K562 (cell line): ENCODE data around the gene USP15. TPM values are rescaled to one million over a fixed set of nuclear protein-coding genes. Genes with fewer than 3 reads are reported as not detected.
A peak's percentile ranks its signal among the peaks of the same experiment; 100 is the strongest.

Experiments
- EWSR1 ChIP-seq: fragments of 450-650 bp; IDR thresholded peaks from 2 replicates; pipeline ENCODE4 v1.6.1; 2018; ENCODE audit warnings: borderline replicate concordance, mild to moderate bottlenecking, low read depth, moderate library complexity; ENCODE audit not compliant: partially characterized antibody
- PRMT5 ChIP-seq: sonication (generic); formaldehyde crosslinking; IDR thresholded peaks from 2 replicates; pipeline ENCODE4 v1.5.0; 2020; ENCODE audit warnings: missing genetic modification reagents
- TOE1 ChIP-seq, 2 experiments: fragments of 450-650 bp in 1 of 2; sonication (generic) in 1 of 2; formaldehyde crosslinking in 1 of 2; IDR thresholded peaks; 2 replicates each; pipeline versions ENCODE4 v1.7.1 to v1.8.0; 2016 to 2022; ENCODE audit warnings: borderline replicate concordance in 2 of 2, mild to moderate bottlenecking in 2 of 2, antibody characterized with exemption in 1 of 2, inconsistent platforms in 1 of 2, low read depth in 1 of 2, missing genetic modification reagents in 1 of 2, moderate library complexity in 1 of 2
- TSC22D4 ChIP-seq: fragments of 450-650 bp; IDR thresholded peaks from 2 replicates; pipeline ENCODE4 v1.6.1; 2016; ENCODE audit warnings: missing genetic modification characterization, missing biosample characterization, control low read depth
- ZNF274 ChIP-seq: IDR thresholded peaks from 2 replicates; pipeline ENCODE4 v1.6.1; 2011; ENCODE audit warnings: low read depth, mild to moderate bottlenecking, low read length, moderate library complexity, borderline replicate concordance
- polyA plus RNA-seq, 8 experiments: library from polyadenylated mRNA; depleted of rRNA in 4 of 8; stranded (reverse) in 5 of 8; unstranded in 3 of 8; fragments of >200 nt; fragmentation: Nextera tagmentation in 2 of 8; fragmentation: Illumina TruSeq in 1 of 8; extraction: Ambion mirVana in 2 of 8; extraction: Trizol in 1 of 8; gene quantifications; 2 replicates each; pipeline versions ENCODE4 v1.2.1 to v1.2.3, GENCODE V29; 2011 to 2014; ENCODE audit warnings: inconsistent platforms in 1 of 8, missing spikeins in 1 of 8
- total RNA-seq, 7 experiments: library from RNA; depleted of rRNA in 6 of 7; stranded (reverse); fragments of >200 nt in 6 of 7; fragmentation: Illumina TruSeq in 2 of 7; extraction: Trizol in 2 of 7; gene quantifications; 2 replicates each; pipeline versions ENCODE4 v1.2.1 to v1.2.3, GENCODE V29; 2011 to 2021; ENCODE audit warnings: low replicate concordance in 1 of 7
- TF ChIP-seq, protein P1 (sequence below): fragments of 450-650 bp; IDR thresholded peaks from 2 replicates; pipeline ENCODE4 v1.6.1; 2016; ENCODE audit warnings: low read depth
- TF ChIP-seq, protein P2 (sequence below): sonication (generic); formaldehyde crosslinking; IDR thresholded peaks from 2 replicates; pipeline ENCODE4 v1.8.0; 2023; ENCODE audit warnings: mild to moderate bottlenecking, missing genetic modification reagents
- TF ChIP-seq, protein P3 (sequence below): sonication (generic); formaldehyde crosslinking; IDR thresholded peaks from 2 replicates; pipeline ENCODE4 v1.8.1; 2022; ENCODE audit warnings: missing genetic modification reagents
- TF ChIP-seq, protein P4 (sequence below), 2 experiments: fragments of 150-350 bp in 1 of 2; IDR thresholded peaks; 2 replicates each; pipeline ENCODE4 v1.6.1; 2012 to 2016; ENCODE audit warnings: low read depth in 2 of 2, low read length in 2 of 2, mild to moderate bottlenecking in 1 of 2, moderate library complexity in 1 of 2

USP15 gene
- total and polyA plus RNA-seq, 9 of the 15 experiments (the other 6 are each of a cell fraction or from before 2014, with no cell fraction given): 140 to 272 (median 182) TPM

DNA sequence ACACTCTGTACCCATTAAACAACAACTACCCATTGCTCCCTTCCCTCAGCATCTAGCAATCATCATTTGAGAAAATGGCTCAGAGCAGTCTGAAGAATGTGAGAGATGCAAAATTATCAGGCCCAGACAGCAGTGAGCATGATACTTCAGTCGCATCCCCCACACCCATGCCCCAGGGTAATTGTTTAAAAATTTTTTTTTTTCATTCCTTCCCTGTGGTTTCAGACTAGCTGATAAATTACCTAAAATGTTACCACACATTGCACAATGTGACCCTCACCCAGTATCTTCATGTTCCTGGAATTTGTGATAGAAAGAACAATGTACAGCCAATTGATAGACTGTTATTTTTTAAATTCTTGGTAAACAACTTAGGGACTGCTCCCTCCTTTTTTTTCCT is 11.3 kb upstream of the USP15 start (continued):
- TF ChIP-seq, protein P1, sequence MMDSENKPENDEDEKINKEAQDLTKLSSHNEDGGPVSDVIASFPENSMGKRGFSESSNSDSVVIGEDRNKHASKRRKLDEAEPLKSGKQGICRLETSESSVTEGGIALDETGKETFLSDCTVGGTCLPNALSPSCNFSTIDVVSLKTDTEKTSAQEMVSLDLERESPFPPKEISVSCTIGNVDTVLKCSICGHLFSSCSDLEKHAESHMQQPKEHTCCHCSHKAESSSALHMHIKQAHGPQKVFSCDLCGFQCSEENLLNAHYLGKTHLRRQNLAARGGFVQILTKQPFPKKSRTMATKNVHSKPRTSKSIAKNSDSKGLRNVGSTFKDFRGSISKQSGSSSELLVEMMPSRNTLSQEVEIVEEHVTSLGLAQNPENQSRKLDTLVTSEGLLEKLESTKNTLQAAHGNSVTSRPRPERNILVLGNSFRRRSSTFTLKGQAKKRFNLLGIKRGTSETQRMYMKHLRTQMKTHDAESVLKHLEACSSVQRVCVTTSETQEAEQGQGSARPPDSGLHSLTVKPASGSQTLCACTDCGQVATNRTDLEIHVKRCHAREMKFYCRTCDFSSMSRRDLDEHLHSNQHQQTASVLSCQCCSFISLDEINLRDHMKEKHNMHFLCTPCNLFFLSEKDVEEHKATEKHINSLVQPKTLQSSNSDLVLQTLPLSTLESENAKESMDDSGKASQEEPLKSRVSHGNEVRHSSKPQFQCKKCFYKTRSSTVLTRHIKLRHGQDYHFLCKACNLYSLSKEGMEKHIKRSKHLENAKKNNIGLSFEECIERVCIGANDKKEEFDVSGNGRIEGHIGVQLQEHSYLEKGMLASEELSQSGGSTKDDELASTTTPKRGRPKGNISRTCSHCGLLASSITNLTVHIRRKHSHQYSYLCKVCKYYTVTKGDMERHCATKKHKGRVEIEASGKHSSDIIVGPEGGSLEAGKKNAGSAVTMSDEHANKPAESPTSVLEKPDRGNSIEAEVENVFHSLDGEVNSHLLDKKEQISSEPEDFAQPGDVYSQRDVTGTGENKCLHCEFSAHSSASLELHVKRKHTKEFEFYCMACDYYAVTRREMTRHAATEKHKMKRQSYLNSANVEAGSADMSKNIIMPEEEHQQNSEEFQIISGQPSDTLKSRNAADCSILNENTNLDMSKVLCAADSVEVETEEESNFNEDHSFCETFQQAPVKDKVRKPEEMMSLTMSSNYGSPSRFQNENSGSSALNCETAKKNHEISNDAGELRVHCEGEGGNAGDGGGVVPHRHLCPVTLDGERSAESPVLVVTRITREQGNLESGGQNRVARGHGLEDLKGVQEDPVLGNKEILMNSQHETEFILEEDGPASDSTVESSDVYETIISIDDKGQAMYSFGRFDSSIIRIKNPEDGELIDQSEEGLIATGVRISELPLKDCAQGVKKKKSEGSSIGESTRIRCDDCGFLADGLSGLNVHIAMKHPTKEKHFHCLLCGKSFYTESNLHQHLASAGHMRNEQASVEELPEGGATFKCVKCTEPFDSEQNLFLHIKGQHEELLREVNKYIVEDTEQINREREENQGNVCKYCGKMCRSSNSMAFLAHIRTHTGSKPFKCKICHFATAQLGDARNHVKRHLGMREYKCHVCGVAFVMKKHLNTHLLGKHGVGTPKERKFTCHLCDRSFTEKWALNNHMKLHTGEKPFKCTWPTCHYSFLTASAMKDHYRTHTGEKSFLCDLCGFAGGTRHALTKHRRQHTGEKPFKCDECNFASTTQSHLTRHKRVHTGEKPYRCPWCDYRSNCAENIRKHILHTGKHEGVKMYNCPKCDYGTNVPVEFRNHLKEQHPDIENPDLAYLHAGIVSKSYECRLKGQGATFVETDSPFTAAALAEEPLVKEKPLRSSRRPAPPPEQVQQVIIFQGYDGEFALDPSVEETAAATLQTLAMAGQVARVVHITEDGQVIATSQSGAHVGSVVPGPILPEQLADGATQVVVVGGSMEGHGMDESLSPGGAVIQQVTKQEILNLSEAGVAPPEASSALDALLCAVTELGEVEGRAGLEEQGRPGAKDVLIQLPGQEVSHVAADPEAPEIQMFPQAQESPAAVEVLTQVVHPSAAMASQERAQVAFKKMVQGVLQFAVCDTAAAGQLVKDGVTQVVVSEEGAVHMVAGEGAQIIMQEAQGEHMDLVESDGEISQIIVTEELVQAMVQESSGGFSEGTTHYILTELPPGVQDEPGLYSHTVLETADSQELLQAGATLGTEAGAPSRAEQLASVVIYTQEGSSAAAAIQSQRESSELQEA: no peak
- TF ChIP-seq TOE1 (IDR thresholded peaks at IDR 0.05; ENCODE audit: borderline replicate concordance) (no peak; the same call in 1 of the 2 replicates), TOE1 (CRISPR knock-in tag; IDR thresholded peaks at IDR 0.05; ENCODE audit: borderline replicate concordance, low read depth) (no peak), PRMT5 (no peak), ZNF274 (no peak), TSC22D4 (no peak), EWSR1 (no peak)
- TF ChIP-seq, protein P2, sequence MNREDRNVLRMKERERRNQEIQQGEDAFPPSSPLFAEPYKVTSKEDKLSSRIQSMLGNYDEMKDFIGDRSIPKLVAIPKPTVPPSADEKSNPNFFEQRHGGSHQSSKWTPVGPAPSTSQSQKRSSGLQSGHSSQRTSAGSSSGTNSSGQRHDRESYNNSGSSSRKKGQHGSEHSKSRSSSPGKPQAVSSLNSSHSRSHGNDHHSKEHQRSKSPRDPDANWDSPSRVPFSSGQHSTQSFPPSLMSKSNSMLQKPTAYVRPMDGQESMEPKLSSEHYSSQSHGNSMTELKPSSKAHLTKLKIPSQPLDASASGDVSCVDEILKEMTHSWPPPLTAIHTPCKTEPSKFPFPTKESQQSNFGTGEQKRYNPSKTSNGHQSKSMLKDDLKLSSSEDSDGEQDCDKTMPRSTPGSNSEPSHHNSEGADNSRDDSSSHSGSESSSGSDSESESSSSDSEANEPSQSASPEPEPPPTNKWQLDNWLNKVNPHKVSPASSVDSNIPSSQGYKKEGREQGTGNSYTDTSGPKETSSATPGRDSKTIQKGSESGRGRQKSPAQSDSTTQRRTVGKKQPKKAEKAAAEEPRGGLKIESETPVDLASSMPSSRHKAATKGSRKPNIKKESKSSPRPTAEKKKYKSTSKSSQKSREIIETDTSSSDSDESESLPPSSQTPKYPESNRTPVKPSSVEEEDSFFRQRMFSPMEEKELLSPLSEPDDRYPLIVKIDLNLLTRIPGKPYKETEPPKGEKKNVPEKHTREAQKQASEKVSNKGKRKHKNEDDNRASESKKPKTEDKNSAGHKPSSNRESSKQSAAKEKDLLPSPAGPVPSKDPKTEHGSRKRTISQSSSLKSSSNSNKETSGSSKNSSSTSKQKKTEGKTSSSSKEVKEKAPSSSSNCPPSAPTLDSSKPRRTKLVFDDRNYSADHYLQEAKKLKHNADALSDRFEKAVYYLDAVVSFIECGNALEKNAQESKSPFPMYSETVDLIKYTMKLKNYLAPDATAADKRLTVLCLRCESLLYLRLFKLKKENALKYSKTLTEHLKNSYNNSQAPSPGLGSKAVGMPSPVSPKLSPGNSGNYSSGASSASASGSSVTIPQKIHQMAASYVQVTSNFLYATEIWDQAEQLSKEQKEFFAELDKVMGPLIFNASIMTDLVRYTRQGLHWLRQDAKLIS: no peak
- TF ChIP-seq, protein P3, sequence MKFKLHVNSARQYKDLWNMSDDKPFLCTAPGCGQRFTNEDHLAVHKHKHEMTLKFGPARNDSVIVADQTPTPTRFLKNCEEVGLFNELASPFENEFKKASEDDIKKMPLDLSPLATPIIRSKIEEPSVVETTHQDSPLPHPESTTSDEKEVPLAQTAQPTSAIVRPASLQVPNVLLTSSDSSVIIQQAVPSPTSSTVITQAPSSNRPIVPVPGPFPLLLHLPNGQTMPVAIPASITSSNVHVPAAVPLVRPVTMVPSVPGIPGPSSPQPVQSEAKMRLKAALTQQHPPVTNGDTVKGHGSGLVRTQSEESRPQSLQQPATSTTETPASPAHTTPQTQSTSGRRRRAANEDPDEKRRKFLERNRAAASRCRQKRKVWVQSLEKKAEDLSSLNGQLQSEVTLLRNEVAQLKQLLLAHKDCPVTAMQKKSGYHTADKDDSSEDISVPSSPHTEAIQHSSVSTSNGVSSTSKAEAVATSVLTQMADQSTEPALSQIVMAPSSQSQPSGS: no peak
- TF ChIP-seq, protein P4, sequence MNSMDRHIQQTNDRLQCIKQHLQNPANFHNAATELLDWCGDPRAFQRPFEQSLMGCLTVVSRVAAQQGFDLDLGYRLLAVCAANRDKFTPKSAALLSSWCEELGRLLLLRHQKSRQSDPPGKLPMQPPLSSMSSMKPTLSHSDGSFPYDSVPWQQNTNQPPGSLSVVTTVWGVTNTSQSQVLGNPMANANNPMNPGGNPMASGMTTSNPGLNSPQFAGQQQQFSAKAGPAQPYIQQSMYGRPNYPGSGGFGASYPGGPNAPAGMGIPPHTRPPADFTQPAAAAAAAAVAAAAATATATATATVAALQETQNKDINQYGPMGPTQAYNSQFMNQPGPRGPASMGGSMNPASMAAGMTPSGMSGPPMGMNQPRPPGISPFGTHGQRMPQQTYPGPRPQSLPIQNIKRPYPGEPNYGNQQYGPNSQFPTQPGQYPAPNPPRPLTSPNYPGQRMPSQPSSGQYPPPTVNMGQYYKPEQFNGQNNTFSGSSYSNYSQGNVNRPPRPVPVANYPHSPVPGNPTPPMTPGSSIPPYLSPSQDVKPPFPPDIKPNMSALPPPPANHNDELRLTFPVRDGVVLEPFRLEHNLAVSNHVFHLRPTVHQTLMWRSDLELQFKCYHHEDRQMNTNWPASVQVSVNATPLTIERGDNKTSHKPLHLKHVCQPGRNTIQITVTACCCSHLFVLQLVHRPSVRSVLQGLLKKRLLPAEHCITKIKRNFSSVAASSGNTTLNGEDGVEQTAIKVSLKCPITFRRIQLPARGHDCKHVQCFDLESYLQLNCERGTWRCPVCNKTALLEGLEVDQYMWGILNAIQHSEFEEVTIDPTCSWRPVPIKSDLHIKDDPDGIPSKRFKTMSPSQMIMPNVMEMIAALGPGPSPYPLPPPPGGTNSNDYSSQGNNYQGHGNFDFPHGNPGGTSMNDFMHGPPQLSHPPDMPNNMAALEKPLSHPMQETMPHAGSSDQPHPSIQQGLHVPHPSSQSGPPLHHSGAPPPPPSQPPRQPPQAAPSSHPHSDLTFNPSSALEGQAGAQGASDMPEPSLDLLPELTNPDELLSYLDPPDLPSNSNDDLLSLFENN (IDR thresholded peaks at IDR 0.05; ENCODE audit: low read depth in 2 of 2, low read length in 2 of 2): peak in 1 of 2 experiments; percentile 68; a peak in 1 of 4 replicates
